BE2C (cell line): ENCODE results near the gene MED16.
"Not testable (repeated sequence)": the region's sequence is repeated elsewhere in the genome, so short reads cannot be mapped to it uniquely, and the experiment has no call there.

Experiments
- DNase-seq: peaks from one replicate; pipeline ENCODE4 v3.0.0-alpha.2; 2020
- H3K27me3 ChIP-seq: fragments of 250-450 bp; sonication (Bioruptor Pico); 2 replicates; pipeline ENCODE4 v1.5.1; 2020; ENCODE audit warnings: mild to moderate bottlenecking
- H3K36me3 ChIP-seq: fragments of 250-450 bp; sonication (Bioruptor Pico); 2 replicates; pipeline ENCODE4 v1.5.1; 2020; ENCODE audit warnings: mild to moderate bottlenecking
- H3K4me1 ChIP-seq: fragments of 250-450 bp; sonication (Bioruptor Pico); 2 replicates; pipeline ENCODE4 v1.5.1; 2020
- H3K4me3 ChIP-seq: 2 replicates; pipeline ENCODE4 v1.5.1; 2011; ENCODE audit warnings: low read depth, low read length
- H3K9me3 ChIP-seq: fragments of 250-450 bp; sonication (Bioruptor Pico); 2 replicates; pipeline ENCODE4 v1.5.1; 2020
- TF ChIP-seq, protein P1 (sequence below): IDR thresholded peaks from 2 replicates; pipeline ENCODE4 v1.5.1; 2012; ENCODE audit warnings: mild to moderate bottlenecking, low read depth, low read length

Gene MED16

GRCh38 chr19:821231-821824 lies 71.7 kb downstream of the MED16 start:
- TF ChIP-seq, protein P1, sequence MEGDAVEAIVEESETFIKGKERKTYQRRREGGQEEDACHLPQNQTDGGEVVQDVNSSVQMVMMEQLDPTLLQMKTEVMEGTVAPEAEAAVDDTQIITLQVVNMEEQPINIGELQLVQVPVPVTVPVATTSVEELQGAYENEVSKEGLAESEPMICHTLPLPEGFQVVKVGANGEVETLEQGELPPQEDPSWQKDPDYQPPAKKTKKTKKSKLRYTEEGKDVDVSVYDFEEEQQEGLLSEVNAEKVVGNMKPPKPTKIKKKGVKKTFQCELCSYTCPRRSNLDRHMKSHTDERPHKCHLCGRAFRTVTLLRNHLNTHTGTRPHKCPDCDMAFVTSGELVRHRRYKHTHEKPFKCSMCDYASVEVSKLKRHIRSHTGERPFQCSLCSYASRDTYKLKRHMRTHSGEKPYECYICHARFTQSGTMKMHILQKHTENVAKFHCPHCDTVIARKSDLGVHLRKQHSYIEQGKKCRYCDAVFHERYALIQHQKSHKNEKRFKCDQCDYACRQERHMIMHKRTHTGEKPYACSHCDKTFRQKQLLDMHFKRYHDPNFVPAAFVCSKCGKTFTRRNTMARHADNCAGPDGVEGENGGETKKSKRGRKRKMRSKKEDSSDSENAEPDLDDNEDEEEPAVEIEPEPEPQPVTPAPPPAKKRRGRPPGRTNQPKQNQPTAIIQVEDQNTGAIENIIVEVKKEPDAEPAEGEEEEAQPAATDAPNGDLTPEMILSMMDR = no peak

DNA sequence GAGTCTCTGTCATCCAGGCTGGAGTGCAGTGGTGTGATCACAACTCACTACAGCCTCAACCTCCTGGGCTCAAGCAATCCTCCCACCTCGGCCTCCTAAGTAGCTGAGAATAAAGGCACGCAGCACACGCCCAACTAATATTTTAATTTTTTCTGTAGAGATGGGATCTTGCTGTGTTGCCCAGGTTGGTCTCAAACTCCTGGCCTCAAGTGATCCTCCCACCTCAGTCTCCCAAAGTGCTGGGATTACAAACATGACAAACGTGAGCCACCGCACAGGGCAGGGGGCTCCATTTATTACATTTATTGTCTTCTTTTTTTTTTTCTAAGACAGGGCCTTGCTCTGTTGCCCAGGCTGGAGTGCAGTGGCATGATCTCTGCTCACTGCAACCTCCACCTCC lies 72.8 kb downstream of the MED16 start:
- H3K27me3 ChIP-seq, H3K4me1 ChIP-seq, DNase-seq, H3K36me3 ChIP-seq, H3K9me3 ChIP-seq, H3K4me3 ChIP-seq: not testable (repeated sequence)

More at GRCh38 chr19:821231-821824, 71.7 kb downstream of the MED16 start:
- no peaks in the 10 kb centered on the region; the same call in 1 of the 2 replicates for H3K36me3 ChIP-seq
- H3K4me1 ChIP-seq = no peaks in the 10 kb centered on the region
- no peak for DNase-seq
- peaks cover 4% of the 10 kb centered on the region; the same call in 1 of the 2 replicates for H3K27me3 ChIP-seq
- no peaks in the 10 kb centered on the region for H3K9me3 ChIP-seq
- H3K4me3 ChIP-seq = no peak overlapping the region
